Measurements from ENCODE around the gene NMRK2.
"Not testable (repeated sequence)": the region's sequence is repeated elsewhere in the genome, so short reads cannot be mapped to it uniquely, and the experiment has no call there.

Gene NMRK2

DNA sequence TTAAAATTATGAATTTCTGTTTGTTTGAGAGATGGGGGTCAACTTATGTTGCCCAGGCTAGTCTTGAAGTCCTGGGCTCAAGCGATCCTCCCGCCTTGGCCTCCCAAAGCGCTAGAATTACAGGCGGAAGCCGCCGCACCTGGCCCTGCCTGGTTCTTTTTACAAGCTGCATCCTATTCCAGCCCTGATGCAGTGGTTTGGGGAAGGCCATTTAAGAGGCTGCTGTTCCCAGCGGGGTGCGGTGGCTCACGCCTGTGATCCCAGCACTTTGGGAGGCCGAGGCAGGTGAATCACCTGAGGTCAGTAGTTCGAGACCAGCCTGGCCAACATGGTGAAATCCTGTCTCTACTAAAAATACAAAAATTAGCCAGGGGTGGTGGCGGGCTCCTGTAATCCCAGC lies 35.1 kb downstream of the NMRK2 start:
- H3K9me3 Mint-ChIP-seq, H3K27me3 Mint-ChIP-seq, H3K4me3 Mint-ChIP-seq, H3K27ac Mint-ChIP-seq: not testable (repeated sequence)
- H3K36me3 Mint-ChIP-seq (ENCODE audit: low read depth): peaks cover 24% of the 10 kb centered on the region
- peaks cover 26% of the 10 kb centered on the region for H3K4me1 Mint-ChIP-seq (ENCODE audit: low read depth)

GRCh38 chr19:3968556-3969434 lies 35.9 kb downstream of the NMRK2 start:
- H3K9me3 Mint-ChIP-seq: no peaks in the 10 kb centered on the region
- no peak overlapping the region for H3K27ac Mint-ChIP-seq
- H3K36me3 Mint-ChIP-seq (ENCODE audit: low read depth): peaks cover 18% of the 10 kb centered on the region
- no peaks in the 10 kb centered on the region for H3K27me3 Mint-ChIP-seq
- H3K4me3 Mint-ChIP-seq: no peak overlapping the region
- H3K4me1 Mint-ChIP-seq (ENCODE audit: low read depth): peaks cover 26% of the 10 kb centered on the region

DNA sequence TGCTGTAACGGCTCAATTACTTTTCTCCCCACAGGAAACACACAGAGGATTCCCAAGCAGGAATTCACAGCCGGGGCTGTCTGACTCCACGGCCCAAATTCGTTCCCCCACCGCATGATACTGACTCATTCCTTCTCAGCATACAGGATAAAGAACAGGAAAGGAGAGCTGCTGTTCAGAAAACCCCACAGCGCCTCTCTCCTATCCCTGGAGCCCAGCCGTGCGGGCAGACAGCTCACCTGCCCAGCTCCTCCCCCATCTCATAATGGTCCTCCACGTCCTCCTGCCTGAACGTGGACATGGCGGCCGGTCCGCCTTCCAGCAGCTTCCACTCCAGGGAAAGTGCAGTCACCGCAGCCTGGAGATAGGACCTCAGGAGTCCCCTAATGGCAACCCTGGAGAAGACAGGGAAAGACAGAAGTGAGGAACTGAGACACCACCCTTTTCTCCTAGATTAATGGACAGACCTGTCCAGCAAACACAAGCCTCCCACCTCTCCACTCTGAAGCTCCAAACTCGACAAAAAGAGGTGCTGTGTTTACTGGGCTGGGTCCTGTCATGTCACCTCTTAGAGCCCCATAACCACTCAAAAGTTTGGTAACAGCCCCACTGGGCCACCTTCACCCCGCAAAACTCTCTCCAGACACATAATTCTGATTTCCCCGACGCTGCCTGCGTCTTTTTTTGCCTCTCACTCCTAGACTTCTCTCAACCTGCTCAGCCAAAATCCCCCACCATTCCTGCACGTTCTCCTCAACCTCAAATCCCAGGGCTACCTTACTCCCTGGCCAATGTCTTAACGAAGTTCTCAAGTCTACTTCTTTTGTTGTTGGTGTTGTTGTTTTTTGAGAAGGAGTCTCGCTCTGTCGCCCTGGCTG lies 36.8 kb downstream of the NMRK2 start:
- H3K27ac Mint-ChIP-seq: peak overlapping the region; percentile 85
- H3K4me3 Mint-ChIP-seq: peak overlapping the region; percentile 91
- peaks cover 26% of the 10 kb centered on the region for H3K4me1 Mint-ChIP-seq (ENCODE audit: low read depth)

GRCh38 chr19:3970313-3970807 lies 37.5 kb downstream of the NMRK2 start:
- no peaks in the 10 kb centered on the region for H3K9me3 Mint-ChIP-seq
- H3K4me1 Mint-ChIP-seq (ENCODE audit: low read depth): peaks cover 26% of the 10 kb centered on the region
- H3K27me3 Mint-ChIP-seq: no peaks in the 10 kb centered on the region
- peak overlapping the region; percentile 91 for H3K4me3 Mint-ChIP-seq
- peak overlapping the region; percentile 85 for H3K27ac Mint-ChIP-seq
- peaks cover 21% of the 10 kb centered on the region for H3K36me3 Mint-ChIP-seq (ENCODE audit: low read depth)

More for the DNA sequence above, 36.8 kb downstream of the NMRK2 start:
- no peaks in the 10 kb centered on the region for H3K9me3 Mint-ChIP-seq
- H3K36me3 Mint-ChIP-seq (ENCODE audit: low read depth): peaks cover 18% of the 10 kb centered on the region
- no peaks in the 10 kb centered on the region for H3K27me3 Mint-ChIP-seq

- Mint-ChIP-seq H3K4me1 (ENCODE audit: low read depth) (peaks cover 26% of the 10 kb centered on the region), H3K36me3 (ENCODE audit: low read depth) (peaks cover 28% of the 10 kb centered on the region), H3K9me3 (no peaks in the 10 kb centered on the region), H3K27ac (peak within 1 kb of the TSS; percentile 85), H3K27me3 (no peaks in the 10 kb centered on the region), H3K4me3 (peak within 1 kb of the TSS; percentile 91)
Measured at GRCh38 chr19:3970808-3971598, 38.1 kb downstream of the NMRK2 start, which contains the start of gene DAPK3. Gene DAPK3 (minus strand): TSS chr19:3971099. CDS start chr19:3969735, 1,364 bp downstream.

- H3K9me3 Mint-ChIP-seq: no peaks in the 10 kb centered on the region
- H3K4me3 Mint-ChIP-seq: no peak overlapping the region
- peaks cover 33% of the 10 kb centered on the region for H3K4me1 Mint-ChIP-seq (ENCODE audit: low read depth)
- H3K36me3 Mint-ChIP-seq (ENCODE audit: low read depth): peaks cover 46% of the 10 kb centered on the region
- no peaks in the 10 kb centered on the region for H3K27me3 Mint-ChIP-seq
- H3K27ac Mint-ChIP-seq: no peak overlapping the region
Measured at GRCh38 chr19:3975144-3975543, 42.3 kb downstream of the NMRK2 start.

DNA sequence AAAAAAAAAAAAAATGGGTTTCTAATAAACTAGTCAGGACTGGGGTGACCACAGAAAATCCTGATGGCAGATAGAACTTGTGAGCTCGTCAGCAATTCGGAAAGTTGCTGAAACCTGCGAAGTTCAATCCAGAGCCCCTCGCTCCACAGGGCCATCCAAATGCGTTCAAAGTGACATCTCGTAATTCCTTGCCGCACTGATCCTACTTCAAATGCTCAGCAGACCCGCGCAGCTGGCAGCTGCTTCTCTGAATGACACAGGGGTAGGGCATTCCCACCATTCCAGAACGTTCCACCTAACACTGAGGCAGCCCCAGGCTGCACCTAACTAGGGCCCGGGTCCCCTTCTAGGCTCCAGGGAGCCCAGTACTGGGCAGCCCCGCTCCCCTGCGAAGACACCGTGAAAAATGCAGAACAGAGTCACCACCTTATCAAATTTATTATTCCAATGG lies 42.8 kb downstream of the NMRK2 start:
- Mint-ChIP-seq H3K27ac (peak overlapping the region; percentile 49), H3K36me3 (ENCODE audit: low read depth) (peaks cover 51% of the 10 kb centered on the region), H3K4me3 (peak overlapping the region; percentile 30), H3K9me3 (no peaks in the 10 kb centered on the region), H3K27me3 (no peaks in the 10 kb centered on the region), H3K4me1 (ENCODE audit: low read depth) (peaks cover 28% of the 10 kb centered on the region)

DNA sequence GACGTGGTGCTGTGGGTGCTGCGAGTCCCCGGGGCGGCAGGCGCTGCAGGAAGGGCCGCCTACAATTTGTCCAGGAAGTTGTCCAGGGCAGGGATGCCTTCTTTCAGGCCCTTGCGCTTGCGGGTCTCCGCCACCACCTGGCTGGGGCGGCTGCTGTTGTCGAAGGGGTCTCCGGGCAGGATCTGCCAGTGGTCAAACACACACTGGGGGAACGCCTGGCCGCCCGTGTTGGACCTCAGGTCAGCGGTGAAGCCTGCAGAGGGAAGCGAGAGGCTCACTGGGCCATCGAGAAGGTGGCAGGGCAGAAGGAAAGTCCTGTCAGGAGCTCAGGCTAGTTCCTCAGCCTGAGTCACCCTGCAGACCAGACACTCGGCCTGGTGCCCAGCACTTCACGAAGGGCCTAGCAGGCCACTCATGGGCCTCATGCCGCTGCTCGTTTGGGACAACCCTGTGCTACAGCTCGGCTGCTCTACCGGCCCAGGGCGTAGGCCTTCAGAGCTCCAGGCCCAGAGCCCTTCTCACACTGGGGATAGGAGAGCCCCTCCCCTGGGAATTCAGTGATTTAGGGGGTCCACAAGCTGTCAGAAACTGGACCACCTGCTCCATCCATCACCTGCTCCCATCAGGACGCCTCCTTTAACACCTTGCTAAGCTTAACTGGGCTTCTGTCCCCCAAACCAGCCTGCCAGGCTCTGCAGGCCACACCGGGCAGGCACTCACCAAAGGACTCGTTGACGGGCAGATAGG lies 43.8 kb downstream of the NMRK2 start:
- no peaks in the 10 kb centered on the region for H3K9me3 Mint-ChIP-seq
- no peaks in the 10 kb centered on the region for H3K27me3 Mint-ChIP-seq
- H3K27ac Mint-ChIP-seq: peak overlapping the region; percentile 36
- peaks cover 59% of the 10 kb centered on the region for H3K36me3 Mint-ChIP-seq (ENCODE audit: low read depth)
- peaks cover 33% of the 10 kb centered on the region for H3K4me1 Mint-ChIP-seq (ENCODE audit: low read depth)
- no peak overlapping the region for H3K4me3 Mint-ChIP-seq

DNA sequence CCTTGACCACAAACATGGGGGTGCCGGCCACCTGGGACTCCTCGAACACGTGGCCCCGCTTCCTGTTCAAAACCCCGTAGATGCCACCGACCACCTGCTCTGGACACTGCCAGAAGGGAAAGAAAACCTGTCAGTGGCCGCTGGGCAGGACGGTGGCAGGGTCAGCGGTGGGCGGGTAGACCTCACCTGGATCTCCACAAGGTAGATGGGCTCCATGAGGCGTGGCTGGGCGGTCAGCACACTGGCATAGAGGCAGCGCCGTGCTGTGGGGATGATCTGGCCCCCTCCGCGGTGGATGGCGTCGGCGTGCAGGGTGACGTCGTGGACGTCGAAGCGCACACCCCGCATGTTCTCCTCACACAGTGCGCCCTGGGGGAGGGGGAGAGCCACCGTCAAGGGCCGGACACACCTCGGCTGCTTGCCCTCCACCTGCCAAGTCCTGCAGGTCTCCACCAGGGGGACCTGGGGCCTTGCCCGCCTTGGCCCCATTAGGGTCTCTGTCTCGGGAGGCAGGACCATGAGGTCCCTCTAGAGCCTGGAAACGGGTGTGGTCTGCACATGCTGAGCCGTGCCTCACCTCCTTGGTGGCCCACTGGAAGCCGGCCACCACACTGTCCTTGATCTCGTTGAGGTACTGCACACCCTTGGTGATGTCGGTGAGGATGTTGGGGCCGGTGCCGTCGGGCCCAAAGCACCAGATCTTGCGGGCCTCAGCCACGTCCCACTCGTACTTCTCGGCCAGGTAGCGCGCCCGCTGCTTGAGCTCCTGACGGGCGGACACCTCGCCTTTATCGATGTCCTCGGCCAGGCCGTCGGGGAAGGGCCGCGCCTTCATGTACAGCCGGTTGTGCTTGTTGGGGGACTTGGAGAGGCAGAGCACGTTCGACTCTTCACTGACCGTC lies 44.6 kb downstream of the NMRK2 start:
- peak overlapping the region; percentile 67 for H3K27ac Mint-ChIP-seq
- H3K27me3 Mint-ChIP-seq: no peaks in the 10 kb centered on the region
- H3K36me3 Mint-ChIP-seq (ENCODE audit: low read depth): peaks cover 67% of the 10 kb centered on the region
- H3K9me3 Mint-ChIP-seq: no peaks in the 10 kb centered on the region
- H3K4me1 Mint-ChIP-seq (ENCODE audit: low read depth): peaks cover 41% of the 10 kb centered on the region
- H3K4me3 Mint-ChIP-seq: peak overlapping the region; percentile 51

GRCh38 chr19:3978145-3978544 lies 45.3 kb downstream of the NMRK2 start:
- peak overlapping the region; percentile 67 for H3K27ac Mint-ChIP-seq

GRCh38 chr19:3979289-3979673 lies 46.4 kb downstream of the NMRK2 start:
- H3K27ac Mint-ChIP-seq: peak overlapping the region; percentile 71
- H3K4me1 Mint-ChIP-seq (ENCODE audit: low read depth): peaks cover 59% of the 10 kb centered on the region
- no peaks in the 10 kb centered on the region for H3K27me3 Mint-ChIP-seq
- H3K4me3 Mint-ChIP-seq: peak overlapping the region; percentile 30
- peaks cover 85% of the 10 kb centered on the region for H3K36me3 Mint-ChIP-seq (ENCODE audit: low read depth)
- no peaks in the 10 kb centered on the region for H3K9me3 Mint-ChIP-seq

More at GRCh38 chr19:3978145-3978544, 45.3 kb downstream of the NMRK2 start:
- Mint-ChIP-seq H3K4me3 (peak overlapping the region; percentile 51), H3K9me3 (no peaks in the 10 kb centered on the region), H3K4me1 (ENCODE audit: low read depth) (peaks cover 47% of the 10 kb centered on the region), H3K27me3 (no peaks in the 10 kb centered on the region), H3K36me3 (ENCODE audit: low read depth) (peaks cover 74% of the 10 kb centered on the region)

GRCh38 chr19:3979674-3980352 lies 46.9 kb downstream of the NMRK2 start:
- Mint-ChIP-seq H3K27ac (peak overlapping the region; percentile 71), H3K9me3 (no peaks in the 10 kb centered on the region), H3K4me3 (peak overlapping the region; percentile 30), H3K36me3 (ENCODE audit: low read depth) (peaks cover 90% of the 10 kb centered on the region), H3K4me1 (ENCODE audit: low read depth) (peaks cover 64% of the 10 kb centered on the region), H3K27me3 (no peaks in the 10 kb centered on the region)

All from stimulated activated naive CD8-positive, alpha-beta T cell treated with anti-CD3 and anti-CD28 coated beads, Interleukin-15, Interleukin-2, amounts not matched to agents 100 ng/mL and 50 ng/mL, for 24 hours (primary cell).